Upper lobe of left lung (tissue), 4 donors: ENCODE data around the gene POLDIP3.

Experiments used
- EP300 ChIP-seq, 4 donors: sonication (generic); formaldehyde crosslinking; IDR thresholded peaks; one replicate each; pipeline ENCODE4 v1.5.1; 2017; ENCODE audit warnings: antibody characterized with exemption in 4 of 4, control low read depth in 2 of 4
- POLR2AphosphoS5 ChIP-seq, 2 donors: sonication (generic); formaldehyde crosslinking; IDR thresholded peaks; one replicate each; pipeline ENCODE4 v1.5.1; 2017; ENCODE audit warnings: antibody characterized with exemption in 2 of 2
- TF ChIP-seq, protein P1 (sequence below), 6 experiments: fragments of 450-650 bp in 4 of 6; fragments of 200-600 bp in 2 of 6; sonication (generic) in 2 of 6; IDR thresholded peaks; one replicate each; pipeline ENCODE4 v1.5.1; 2016 to 2019; ENCODE audit warnings: antibody characterized with exemption in 6 of 6

DNA sequence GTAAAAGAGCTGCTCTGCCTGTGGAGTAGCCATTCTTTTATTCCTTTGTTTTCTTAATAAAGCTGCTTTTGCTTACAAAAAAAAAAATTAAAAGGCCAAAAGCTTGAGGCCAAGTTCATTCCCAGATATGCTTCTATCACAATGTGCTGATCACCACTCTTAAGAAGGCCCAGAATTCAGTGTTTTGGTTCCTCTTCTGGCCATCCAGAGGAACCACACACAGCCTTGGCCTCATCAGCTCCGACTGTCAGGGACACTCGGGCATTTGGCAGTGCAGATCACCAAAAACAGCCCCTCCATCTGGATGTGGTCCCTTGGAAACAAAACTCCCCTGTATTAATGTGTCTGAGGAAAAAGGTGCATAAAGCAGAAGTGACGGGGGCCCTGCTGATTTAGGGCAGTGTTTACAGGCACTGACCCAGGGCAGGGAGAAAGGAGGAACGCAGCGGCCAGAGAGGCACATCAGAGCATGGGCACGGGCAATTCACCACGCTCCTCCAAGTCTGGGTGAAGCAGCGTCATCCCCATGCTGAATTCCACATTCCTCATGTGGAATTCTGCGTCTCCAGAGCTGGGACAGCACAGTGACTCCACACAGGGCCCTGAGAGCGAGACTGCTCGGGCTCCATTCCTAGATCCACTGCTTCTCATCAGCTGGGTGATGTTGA, 17.7 kb downstream of the POLDIP3 start:
- TF ChIP-seq, protein P1, sequence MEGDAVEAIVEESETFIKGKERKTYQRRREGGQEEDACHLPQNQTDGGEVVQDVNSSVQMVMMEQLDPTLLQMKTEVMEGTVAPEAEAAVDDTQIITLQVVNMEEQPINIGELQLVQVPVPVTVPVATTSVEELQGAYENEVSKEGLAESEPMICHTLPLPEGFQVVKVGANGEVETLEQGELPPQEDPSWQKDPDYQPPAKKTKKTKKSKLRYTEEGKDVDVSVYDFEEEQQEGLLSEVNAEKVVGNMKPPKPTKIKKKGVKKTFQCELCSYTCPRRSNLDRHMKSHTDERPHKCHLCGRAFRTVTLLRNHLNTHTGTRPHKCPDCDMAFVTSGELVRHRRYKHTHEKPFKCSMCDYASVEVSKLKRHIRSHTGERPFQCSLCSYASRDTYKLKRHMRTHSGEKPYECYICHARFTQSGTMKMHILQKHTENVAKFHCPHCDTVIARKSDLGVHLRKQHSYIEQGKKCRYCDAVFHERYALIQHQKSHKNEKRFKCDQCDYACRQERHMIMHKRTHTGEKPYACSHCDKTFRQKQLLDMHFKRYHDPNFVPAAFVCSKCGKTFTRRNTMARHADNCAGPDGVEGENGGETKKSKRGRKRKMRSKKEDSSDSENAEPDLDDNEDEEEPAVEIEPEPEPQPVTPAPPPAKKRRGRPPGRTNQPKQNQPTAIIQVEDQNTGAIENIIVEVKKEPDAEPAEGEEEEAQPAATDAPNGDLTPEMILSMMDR (IDR thresholded peaks at IDR 0.05): no peak
- TF ChIP-seq EP300 (IDR thresholded peaks at IDR 0.05): no peak
- no peak for TF ChIP-seq POLR2AphosphoS5 (IDR thresholded peaks at IDR 0.05)
